Ammon's horn (tissue), 1 donor: ENCODE measurements around the gene IFFO2.

Experiments used
- DNase-seq: peaks from one replicate; pipeline ENCODE4 v3.0.0-alpha.2; 2016; ENCODE audit warnings: low spot score

Gene IFFO2

DNA sequence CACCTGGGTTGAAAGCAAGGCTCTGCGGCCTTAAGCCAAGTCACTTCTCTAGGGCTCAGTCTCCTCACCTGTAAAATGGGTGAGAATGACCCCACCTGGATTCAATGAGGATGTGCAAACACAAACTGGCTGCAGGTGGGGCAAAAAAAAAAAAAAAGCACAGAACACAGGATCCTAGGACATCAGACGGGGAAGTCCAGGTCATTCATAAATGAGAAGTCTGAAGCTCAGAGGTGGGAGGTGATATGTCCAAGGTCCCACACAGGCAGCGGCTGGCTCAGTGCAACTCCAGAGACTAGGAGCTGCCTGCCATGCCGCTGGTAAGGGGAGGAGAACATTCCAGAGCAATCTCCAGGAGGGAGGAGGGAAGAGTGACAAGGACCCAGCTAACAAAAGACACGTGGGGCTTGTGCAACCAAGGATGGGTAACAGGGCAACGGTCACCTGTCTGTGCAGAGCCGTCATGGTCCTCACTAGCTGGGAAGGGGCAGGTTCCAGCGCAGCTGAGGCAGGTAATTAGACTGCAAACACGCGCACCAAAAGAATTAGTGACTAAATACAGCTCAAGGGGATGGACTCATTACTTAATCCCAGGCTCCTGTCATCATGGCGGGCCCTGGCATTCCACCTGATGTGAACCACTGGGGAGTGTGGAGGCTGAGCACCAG lies 19.5 kb downstream of the IFFO2 start:
- no peak for DNase-seq

GRCh38 chr1:18936471-18936813 lies 20.0 kb downstream of the IFFO2 start:
- no peak for DNase-seq

DNA sequence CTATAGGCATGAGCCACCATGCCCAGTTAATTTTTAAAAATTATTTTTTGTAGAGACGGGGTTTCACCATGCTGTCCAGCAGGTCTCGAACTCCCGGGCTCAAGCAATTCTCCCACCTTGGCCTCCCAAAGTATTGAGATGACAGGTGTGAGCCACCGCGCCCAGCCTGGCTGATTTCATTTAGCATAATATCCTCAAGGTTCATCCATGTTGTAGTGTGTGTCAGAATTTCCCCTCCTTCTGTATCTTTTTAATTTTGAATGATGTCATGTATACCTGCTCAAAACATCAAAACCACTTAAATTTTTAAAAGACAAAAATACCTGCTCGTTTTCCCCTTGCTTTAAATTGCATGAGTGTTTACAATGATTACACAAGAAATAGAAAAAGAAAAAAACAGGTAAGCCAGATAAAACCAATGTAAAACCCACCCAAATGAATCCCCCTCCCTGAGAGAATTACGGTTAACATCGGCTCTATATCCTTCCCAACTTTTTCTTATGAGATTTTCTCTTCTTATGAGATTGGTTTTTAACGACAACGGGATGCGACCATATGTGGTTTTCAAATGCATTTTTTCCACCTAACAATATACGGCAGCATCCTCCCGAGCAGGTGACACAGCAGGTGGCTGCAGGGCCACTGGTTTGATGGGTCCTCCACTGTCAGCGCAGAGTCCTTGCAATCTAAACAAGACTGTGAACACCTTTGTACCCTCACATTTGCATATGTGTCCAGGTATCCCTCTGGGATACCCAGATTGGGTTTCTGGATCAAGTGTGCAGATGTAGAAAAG lies 22.1 kb downstream of the IFFO2 start:
- no peak for DNase-seq

DNA sequence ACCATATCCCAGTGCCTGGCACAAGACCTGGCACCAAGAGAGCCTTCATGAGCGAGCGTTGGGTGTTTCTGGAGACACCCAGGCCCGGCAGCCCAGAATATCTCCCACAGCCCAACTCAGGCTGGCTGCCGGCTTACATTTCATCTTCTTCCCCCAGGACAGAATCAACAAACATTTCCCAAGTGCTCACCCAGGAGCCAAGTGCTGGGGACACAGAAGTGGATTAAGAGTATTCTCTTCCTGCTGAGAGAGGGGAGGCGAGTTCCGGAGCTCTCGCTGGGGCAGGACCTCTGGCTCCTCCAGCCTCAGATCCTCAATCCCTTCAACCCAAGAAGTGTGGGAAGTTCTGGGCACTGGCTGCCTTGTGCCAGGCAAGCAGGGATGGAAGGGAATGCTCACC lies 23.6 kb downstream of the IFFO2 start:
- no peak for DNase-seq

- DNase-seq: no peak
These were observed 24.1 kb downstream of the IFFO2 start for GRCh38 chr1:18932387-18932786.

GRCh38 chr1:18931730-18932129 lies 24.7 kb downstream of the IFFO2 start:
- DNase-seq: no peak

DNA sequence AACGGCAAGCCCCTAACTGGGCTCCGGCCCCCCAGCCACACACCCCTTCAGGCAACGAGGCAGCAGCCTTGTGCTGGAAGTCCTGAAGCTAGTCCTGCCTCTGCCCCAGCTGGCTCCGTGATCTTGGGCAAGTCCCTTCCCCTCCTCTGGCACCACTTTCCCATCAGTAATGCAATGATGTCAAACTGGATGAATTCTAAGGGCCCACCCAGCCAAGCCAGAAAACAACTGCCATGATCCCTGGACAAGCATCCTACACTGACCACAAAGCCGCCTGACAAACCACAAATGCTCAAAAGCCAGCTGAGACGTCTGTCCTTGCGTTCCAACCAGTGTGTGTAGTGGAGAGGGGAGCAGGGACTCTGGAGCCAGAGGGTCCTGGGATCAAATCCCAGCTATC lies 26.8 kb downstream of the IFFO2 start:
- no peak for DNase-seq

DNA sequence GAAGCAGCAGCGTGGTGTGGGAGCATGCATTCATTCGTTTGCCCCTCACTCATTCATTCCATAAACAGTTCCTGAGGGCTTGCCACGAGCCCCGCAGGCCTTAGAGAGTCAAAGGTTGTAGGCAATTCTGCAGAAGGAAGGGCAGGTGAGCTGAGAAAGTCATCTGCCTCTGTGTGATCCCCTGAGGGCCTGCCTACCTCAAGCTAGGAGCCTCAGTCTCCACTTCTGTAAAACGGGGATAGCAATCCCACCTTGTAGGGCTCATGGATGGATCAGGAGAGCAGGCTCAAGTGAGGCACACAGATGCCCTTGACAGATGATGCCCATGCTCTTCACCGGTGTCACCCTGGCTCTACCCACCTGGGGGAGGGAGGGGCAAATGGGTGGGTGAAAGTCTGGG lies 27.5 kb downstream of the IFFO2 start:
- DNase-seq: no peak

DNA sequence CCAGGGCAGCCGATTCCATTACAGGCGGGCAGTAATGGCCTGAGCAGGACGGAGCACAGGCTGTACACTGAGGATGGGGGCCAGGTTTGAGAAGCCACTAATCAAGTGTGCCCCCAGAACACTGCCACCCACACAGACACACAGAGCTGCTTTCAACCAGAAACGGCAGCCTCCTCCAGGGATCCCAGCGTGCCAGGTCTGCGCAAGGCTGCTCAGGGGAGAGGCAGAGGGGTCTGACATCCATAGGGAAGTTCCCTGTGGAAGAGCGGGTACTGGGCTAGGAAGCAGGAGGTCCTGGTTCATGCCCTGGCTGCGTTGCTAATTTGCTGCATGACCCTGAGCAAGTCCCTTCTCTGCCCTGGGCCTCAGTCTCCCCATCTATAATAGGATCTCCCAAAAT lies 28.1 kb downstream of the IFFO2 start:
- DNase-seq: no peak

- no peak for DNase-seq
These were observed 28.7 kb downstream of the IFFO2 start for GRCh38 chr1:18927654-18928272.

- DNase-seq: no peak
These were observed 29.3 kb downstream of the IFFO2 start for GRCh38 chr1:18927082-18927653.

GRCh38 chr1:18926315-18927081 lies 30.0 kb downstream of the IFFO2 start:
- no peak for DNase-seq

DNA sequence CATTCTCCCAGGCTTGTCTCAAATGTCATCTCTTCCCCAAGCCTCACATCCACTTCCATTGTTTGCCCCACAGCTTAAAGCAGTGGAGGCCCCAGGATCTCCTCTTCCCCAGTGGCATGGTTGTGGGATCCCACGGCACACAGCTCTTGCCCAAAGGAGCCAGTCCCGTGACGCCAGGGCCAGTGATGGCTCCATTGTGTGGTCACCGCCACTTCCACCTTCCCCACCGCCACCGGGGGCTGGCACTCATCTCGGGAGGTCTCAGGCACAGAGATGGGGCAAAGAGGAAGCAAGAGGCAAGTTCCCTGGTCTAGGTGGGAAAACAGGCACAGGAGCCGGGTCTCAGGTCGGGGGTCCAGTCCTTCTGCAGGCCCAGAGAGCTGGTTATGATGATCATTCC lies 31.2 kb downstream of the IFFO2 start:
- DNase-seq: no peak

DNA sequence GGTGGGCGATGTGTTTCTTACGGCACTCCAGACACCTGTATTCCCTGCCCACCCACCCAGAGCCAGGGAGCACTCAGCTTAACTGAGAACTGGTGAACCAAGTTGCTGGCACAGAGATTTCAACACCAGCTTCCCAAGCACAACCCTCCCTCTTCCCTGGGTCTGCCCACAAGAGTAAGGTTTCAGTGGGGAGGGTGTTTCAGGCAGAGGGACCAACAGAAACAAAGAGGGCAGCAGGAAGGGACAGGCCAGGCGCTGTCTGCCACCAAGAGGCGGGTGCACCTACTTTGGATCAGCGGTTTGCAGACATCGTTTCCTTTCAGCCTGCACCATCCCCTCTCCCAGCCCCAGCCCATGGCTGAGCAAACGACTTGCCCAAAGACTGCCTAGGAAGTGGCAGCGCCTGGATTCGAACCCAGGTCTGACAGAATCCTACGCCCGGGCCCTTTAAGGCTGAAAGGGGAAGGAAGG lies 32.2 kb downstream of the IFFO2 start:
- DNase-seq: no peak

DNA sequence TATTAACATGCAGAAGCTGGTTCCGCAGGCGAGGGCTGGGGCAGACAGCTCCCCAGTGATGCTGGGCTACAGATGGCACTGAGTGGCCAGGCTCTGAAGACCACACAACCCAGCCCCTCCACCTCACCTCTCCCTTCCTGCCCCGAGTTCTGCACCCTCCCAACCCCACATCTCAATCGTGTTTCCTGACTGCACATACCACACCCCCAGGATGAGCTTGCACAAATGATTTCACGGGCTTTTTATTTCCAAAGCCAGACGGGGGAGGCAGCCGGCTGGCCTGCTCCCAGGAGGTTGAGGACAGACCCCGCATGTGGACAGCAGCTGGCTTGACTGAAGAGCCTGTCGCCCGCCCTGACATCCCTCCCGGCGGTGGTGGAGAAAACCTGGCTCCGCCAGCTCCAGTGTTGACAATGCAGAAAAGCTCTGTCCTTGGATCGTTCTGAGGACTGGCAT lies 32.7 kb downstream of the IFFO2 start:
- DNase-seq: no peak

DNA sequence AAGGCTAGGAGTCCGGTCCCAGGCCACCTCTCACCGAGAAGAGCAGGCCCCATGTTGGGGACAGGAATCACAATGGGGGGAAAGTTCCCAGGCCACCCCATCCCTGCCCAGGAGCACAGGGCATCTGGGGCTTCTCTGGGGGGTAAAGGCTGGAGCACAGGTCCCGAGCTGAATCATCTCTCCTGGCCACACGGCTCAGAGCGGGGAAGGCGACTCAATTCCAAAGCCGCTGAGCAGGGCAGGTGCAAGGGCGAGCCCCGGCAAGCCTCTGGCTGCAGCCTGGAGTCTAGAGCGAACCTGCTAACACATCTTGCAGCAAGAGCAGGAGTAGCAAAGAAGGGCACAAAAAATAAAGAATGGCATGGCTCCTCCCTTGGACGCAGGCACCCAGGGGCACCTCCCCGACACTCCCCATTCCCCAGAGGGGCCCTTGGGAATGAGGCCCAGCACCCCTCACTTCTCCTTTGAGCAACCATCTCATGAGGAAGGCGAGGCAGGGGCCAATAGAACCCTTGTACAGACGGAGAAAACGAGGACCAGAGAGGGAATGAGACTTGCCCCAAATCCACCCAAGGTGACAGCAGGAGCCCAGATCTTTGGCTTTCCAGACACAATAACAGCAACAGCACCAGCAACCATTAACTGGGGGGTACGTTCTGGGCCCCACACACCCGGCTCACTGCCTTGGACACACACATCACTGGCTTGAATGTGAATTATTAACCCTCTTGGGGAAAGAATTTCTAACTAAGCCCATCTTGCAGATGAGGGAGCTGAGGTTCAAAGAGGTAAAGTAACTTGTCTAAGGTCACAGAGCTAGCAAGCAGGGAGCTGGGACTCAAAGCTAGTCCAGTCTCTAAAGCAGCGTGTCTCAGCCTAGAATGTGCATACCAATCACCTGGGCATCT lies 33.4 kb downstream of the IFFO2 start:
- DNase-seq: no peak

GRCh38 chr1:18922319-18922726 lies 34.2 kb downstream of the IFFO2 start:
- DNase-seq: peak; percentile 86

- no peak for DNase-seq
These were observed 34.8 kb downstream of the IFFO2 start for GRCh38 chr1:18921516-18922251.

DNA sequence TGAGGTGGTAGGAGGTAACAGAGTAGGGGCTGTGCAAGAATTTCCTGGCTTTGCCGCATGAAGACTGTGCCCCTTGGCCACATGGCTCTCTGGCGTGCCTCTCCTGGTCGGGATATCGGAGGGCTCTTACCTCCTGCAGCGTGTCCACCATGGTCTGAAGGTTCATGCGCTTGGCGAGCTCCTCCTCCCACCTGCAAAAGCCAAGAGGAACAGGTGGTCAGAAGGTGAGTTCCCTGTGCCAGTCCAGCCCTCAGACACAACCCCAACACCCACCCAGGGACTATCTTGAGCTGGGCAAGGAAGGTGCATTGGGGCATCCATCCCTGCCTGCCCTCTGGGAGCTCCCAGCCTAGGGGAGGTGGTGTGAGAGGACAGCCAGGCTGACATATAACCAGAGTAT lies 35.5 kb downstream of the IFFO2 start:
- no peak for DNase-seq

GRCh38 chr1:18919956-18920355 lies 36.5 kb downstream of the IFFO2 start:
- DNase-seq: no peak
